Nephron (organoid): ENCODE measurements around the gene MAP1S.

Experiments
- H3K27ac Mint-ChIP-seq, 3 experiments: 2 replicates each; pipeline ENCODE4 v1.8.0; 2020; ENCODE audit warnings: mixed read lengths in 3 of 3, mild to moderate bottlenecking in 2 of 3, moderate library complexity in 1 of 3
- H3K27me3 Mint-ChIP-seq: 2 replicates; pipeline ENCODE4 v1.8.0; 2021; ENCODE audit warnings: low read depth, mild to moderate bottlenecking, moderate library complexity, mixed read lengths
- H3K36me3 Mint-ChIP-seq: 2 replicates; pipeline ENCODE4 v1.8.0; 2020; ENCODE audit warnings: low read depth, mixed read lengths
- H3K4me1 Mint-ChIP-seq: 2 replicates; pipeline ENCODE4 v1.8.0; 2020; ENCODE audit warnings: mixed read lengths
- H3K4me3 Mint-ChIP-seq, 3 experiments: 2 replicates each; pipeline ENCODE4 v1.8.0; 2020; ENCODE audit warnings: mild to moderate bottlenecking in 3 of 3, mixed read lengths in 3 of 3, moderate library complexity in 2 of 3
- H3K9me3 Mint-ChIP-seq: 2 replicates; pipeline ENCODE4 v1.8.0; 2020; ENCODE audit warnings: mixed read lengths
- TF ChIP-seq, protein P1 (sequence below), 3 experiments: fragments of 200-600 bp; sonication (generic); IDR thresholded peaks; one replicate each; pipeline ENCODE4 v1.5.0; 2021; ENCODE audit warnings: antibody characterized with exemption in 3 of 3; ENCODE audit not compliant: unreplicated experiment in 3 of 3

MAP1S gene

DNA sequence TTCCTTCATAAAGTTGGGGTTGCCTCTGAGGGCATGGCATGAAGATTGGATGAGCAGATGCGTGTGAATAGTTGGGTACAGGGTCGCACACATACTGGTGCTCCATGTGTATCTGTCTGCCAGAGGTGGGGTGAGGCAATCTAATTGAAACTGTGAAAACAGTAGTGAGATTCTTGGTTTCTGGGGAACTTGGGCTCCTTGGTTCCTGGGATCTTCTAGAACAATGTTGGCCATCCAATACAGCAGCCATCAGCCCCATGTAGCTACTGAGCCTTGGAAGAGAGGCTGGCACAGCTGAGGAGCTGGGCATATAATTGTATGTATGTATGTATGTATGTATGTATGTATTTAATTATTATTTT, 32.6 kb downstream of the MAP1S start:
- H3K4me1 Mint-ChIP-seq = no peaks in the 10 kb centered on the region
- H3K27ac Mint-ChIP-seq = no peak overlapping the region
- H3K36me3 Mint-ChIP-seq = no peaks in the 10 kb centered on the region
- peaks cover 24% of the 10 kb centered on the region for H3K27me3 Mint-ChIP-seq
- TF ChIP-seq, protein P1, sequence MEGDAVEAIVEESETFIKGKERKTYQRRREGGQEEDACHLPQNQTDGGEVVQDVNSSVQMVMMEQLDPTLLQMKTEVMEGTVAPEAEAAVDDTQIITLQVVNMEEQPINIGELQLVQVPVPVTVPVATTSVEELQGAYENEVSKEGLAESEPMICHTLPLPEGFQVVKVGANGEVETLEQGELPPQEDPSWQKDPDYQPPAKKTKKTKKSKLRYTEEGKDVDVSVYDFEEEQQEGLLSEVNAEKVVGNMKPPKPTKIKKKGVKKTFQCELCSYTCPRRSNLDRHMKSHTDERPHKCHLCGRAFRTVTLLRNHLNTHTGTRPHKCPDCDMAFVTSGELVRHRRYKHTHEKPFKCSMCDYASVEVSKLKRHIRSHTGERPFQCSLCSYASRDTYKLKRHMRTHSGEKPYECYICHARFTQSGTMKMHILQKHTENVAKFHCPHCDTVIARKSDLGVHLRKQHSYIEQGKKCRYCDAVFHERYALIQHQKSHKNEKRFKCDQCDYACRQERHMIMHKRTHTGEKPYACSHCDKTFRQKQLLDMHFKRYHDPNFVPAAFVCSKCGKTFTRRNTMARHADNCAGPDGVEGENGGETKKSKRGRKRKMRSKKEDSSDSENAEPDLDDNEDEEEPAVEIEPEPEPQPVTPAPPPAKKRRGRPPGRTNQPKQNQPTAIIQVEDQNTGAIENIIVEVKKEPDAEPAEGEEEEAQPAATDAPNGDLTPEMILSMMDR (IDR thresholded peaks at IDR 0.05; ENCODE audit: unreplicated experiment in 3 of 3) = no peak
- H3K9me3 Mint-ChIP-seq = no peaks in the 10 kb centered on the region
- H3K4me3 Mint-ChIP-seq = no peak overlapping the region

DNA sequence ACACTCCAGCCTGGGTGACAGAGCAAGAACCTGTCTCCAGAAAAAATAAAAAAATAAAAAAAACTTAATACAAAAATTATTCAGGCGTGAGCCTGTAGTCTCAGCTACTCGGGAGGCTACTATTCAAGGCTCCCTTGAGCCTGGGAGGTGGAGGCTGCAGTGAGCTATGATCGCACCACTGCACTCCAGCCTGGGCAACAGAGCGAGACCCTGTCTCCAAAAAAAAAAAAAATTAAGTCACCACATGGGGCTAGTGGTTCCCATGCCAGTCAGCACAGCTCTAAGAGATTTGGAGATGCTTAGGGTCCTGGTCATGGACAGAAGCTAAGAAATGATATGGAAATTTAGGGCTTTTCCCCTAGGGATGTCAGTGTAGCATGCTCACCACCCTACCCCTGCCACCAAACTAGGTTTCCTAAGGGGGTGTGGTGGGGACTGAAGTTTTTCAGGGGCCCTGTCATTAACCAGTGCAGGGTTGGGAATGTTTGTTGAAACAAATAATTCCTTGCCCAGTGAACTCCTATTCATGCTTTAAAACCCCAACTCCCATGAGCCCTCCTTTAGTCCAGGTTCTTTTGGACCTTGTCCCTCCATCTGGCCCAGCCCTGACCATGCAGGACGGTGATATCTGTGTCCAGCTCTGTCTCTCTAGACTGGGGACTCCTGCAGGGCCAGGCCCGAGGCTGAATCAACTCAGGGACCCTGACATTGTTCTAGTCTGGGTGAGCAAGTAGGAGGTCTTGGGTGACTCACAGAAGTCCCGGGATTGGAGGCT, 33.8 kb downstream of the MAP1S start:
- Mint-ChIP-seq H3K4me1 (no peaks in the 10 kb centered on the region), H3K36me3 (no peaks in the 10 kb centered on the region), H3K27me3 (peaks cover 26% of the 10 kb centered on the region), H3K27ac (no peak overlapping the region), H3K9me3 (no peaks in the 10 kb centered on the region), H3K4me3 (no peak overlapping the region)
- TF ChIP-seq, protein P1 (IDR thresholded peaks at IDR 0.05; ENCODE audit: unreplicated experiment in 3 of 3) = no peak

DNA sequence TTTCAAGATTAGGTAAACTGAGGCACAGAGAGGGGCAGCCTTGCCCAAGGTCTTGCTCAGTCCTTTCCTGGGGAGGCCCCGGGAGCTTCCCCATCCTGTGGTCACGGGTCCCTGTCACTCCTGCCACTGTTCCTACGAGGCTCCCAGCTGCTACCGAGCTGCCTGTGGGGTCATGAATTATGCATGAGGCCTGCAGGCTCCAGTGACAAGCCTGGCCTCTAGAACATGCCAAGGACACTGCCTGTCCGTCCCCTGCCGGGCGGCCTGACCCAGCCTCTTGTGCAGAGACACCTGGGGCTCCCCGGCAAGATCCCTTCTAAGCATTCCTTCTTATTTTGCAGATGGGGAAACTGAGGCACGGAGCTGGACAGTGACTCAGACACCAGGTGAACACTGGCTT, 34.7 kb downstream of the MAP1S start:
- H3K36me3 Mint-ChIP-seq = no peaks in the 10 kb centered on the region
- H3K27me3 Mint-ChIP-seq = peaks cover 20% of the 10 kb centered on the region
- H3K4me3 Mint-ChIP-seq = no peak overlapping the region
- TF ChIP-seq, protein P1 (IDR thresholded peaks at IDR 0.05; ENCODE audit: unreplicated experiment in 3 of 3) = no peak
- H3K4me1 Mint-ChIP-seq = no peaks in the 10 kb centered on the region
- H3K9me3 Mint-ChIP-seq = no peaks in the 10 kb centered on the region
- no peak overlapping the region for H3K27ac Mint-ChIP-seq

DNA sequence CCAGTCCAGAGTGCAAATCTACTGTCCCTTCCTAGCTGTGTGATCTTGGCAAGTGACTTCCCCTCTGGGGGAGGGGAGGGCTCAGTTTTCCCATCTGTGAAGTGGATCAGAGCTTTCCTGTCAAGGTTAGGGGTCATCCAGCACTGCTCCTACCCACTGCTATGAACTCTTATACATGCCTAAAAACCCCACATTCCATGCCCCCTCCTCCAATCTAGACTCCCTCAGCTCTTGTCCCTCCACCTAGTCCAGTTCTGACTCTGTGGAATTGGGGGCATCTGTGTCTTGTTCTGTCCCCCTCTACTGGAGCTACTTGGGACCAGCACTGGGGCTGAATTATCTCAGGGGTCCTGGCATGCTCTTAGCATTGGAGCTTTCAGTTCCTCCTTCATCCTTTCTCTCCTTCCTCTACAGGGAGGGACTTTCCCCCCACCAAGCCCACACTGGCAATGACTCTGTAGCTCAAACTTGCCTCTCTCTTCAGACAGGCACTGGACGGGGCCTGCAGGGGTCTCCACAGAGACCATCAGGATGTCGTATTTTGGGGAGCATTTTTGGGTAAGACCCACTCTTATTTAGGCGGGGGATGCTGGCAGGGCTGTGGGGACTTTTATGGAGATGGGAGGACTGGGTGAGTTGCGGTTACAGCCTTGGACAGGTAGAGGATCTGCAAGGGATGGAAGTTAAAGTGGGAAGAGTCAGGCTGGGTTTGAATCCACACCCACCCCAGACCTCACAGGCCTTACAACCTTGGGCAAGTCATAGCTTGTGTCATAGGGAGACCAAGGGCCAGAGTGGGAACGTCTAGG, 35.6 kb downstream of the MAP1S start:
- H3K9me3 Mint-ChIP-seq = no peaks in the 10 kb centered on the region
- H3K4me3 Mint-ChIP-seq = no peak overlapping the region
- no peaks in the 10 kb centered on the region for H3K4me1 Mint-ChIP-seq
- peaks cover 12% of the 10 kb centered on the region for H3K27me3 Mint-ChIP-seq
- H3K36me3 Mint-ChIP-seq = no peaks in the 10 kb centered on the region
- no peak overlapping the region for H3K27ac Mint-ChIP-seq
- TF ChIP-seq, protein P1 (IDR thresholded peaks at IDR 0.05; ENCODE audit: unreplicated experiment in 3 of 3) = no peak

DNA sequence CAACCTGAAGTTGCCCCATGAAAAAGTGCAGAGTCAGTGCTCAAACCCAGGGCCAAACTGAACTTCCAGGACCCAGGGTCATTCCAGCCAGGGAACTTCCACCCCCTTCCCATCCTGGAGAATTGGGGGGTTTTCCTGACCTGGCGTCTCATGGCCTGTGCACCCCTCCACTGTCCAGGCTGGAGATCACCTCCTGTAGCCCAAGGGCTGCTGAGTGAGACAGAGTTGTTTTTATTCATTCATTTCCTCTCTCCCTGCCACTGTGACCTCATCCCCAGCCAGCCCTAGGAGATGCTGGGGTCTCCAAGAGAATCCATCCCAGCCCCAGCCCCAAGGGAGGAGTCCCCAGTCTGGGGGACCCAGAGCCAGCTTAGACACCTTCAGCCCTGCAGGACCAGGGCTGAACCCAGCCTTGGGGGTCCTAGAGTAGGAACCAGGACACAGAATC, 36.2 kb downstream of the MAP1S start:
- Mint-ChIP-seq H3K36me3 (no peaks in the 10 kb centered on the region), H3K4me1 (no peaks in the 10 kb centered on the region), H3K4me3 (no peak overlapping the region), H3K9me3 (no peaks in the 10 kb centered on the region), H3K27me3 (peaks cover 11% of the 10 kb centered on the region), H3K27ac (no peak overlapping the region)
- TF ChIP-seq, protein P1 (IDR thresholded peaks at IDR 0.05; ENCODE audit: unreplicated experiment in 3 of 3) = no peak
